A673 (cell line): ENCODE measurements around the gene CBX1.

Source experiments
- EZH2 ChIP-seq: fragments of 200-600 bp; sonication (generic); IDR thresholded peaks from 2 replicates; pipeline ENCODE4 v1.6.1; 2017; ENCODE audit warnings: borderline replicate concordance, low read depth, mild to moderate bottlenecking, mixed read lengths, antibody characterized with exemption, low read length; ENCODE audit not compliant: poor library complexity, severe bottlenecking
- TF ChIP-seq, protein P1 (sequence below): fragments of 300-800, 200-600 bp; sonication (generic); conservative IDR thresholded peaks from 2 replicates; pipeline ENCODE4 v1.5.1; 2017; ENCODE audit warnings: low read depth, mild to moderate bottlenecking, antibody characterized with exemption, low read length, moderate library complexity, mixed read lengths

GRCh38 chr17:48047113-48047740 is 54.1 kb downstream of the CBX1 start:
- TF ChIP-seq, protein P1, sequence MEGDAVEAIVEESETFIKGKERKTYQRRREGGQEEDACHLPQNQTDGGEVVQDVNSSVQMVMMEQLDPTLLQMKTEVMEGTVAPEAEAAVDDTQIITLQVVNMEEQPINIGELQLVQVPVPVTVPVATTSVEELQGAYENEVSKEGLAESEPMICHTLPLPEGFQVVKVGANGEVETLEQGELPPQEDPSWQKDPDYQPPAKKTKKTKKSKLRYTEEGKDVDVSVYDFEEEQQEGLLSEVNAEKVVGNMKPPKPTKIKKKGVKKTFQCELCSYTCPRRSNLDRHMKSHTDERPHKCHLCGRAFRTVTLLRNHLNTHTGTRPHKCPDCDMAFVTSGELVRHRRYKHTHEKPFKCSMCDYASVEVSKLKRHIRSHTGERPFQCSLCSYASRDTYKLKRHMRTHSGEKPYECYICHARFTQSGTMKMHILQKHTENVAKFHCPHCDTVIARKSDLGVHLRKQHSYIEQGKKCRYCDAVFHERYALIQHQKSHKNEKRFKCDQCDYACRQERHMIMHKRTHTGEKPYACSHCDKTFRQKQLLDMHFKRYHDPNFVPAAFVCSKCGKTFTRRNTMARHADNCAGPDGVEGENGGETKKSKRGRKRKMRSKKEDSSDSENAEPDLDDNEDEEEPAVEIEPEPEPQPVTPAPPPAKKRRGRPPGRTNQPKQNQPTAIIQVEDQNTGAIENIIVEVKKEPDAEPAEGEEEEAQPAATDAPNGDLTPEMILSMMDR, result no peak
- TF ChIP-seq EZH2, result no peak
